GM19395 (cell line): ENCODE measurements around the gene CALML4.
"Not testable (repeated sequence)": the region's sequence is repeated elsewhere in the genome, so short reads cannot be mapped to it uniquely, and the experiment has no call there.

Experiments used
- ATAC-seq: cut with Tn5 transposase; IDR thresholded peaks from one replicate; pipeline ENCODE4 v1.9.1; 2021; ENCODE audit warnings: mild to moderate bottlenecking, moderate library complexity; ENCODE audit not compliant: unreplicated experiment

Gene CALML4

GRCh38 chr15:68225442-68225841 lies 20.3 kb upstream of the CALML4 start:
- not testable (repeated sequence) for ATAC-seq

GRCh38 chr15:68224546-68225250 lies 19.6 kb upstream of the CALML4 start:
- no peak for ATAC-seq

GRCh38 chr15:68224108-68224507 lies 19.0 kb upstream of the CALML4 start:
- no peak for ATAC-seq

DNA sequence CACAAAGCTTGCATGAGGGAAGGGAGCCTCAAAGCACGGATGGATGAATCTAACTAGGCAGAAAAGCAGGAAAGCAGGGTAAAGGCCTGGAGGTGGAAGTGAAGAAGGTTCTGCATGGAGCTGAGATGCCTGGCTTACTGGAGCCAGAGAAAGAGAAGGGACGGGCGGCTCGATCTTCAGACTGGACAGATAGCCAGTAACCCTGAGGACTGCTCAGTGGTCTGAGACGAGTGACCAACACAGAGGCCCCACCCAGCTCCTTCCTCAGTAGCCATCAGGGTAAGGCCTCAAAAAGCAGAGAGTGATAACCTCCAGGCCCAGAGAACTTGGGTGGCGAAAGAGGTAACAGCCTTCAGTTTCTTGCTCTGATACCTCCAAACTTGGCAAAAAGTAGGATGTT lies 18.0 kb upstream of the CALML4 start:
- ATAC-seq = no peak

GRCh38 chr15:68222432-68222743 lies 17.3 kb upstream of the CALML4 start:
- ATAC-seq = not testable (repeated sequence)

DNA sequence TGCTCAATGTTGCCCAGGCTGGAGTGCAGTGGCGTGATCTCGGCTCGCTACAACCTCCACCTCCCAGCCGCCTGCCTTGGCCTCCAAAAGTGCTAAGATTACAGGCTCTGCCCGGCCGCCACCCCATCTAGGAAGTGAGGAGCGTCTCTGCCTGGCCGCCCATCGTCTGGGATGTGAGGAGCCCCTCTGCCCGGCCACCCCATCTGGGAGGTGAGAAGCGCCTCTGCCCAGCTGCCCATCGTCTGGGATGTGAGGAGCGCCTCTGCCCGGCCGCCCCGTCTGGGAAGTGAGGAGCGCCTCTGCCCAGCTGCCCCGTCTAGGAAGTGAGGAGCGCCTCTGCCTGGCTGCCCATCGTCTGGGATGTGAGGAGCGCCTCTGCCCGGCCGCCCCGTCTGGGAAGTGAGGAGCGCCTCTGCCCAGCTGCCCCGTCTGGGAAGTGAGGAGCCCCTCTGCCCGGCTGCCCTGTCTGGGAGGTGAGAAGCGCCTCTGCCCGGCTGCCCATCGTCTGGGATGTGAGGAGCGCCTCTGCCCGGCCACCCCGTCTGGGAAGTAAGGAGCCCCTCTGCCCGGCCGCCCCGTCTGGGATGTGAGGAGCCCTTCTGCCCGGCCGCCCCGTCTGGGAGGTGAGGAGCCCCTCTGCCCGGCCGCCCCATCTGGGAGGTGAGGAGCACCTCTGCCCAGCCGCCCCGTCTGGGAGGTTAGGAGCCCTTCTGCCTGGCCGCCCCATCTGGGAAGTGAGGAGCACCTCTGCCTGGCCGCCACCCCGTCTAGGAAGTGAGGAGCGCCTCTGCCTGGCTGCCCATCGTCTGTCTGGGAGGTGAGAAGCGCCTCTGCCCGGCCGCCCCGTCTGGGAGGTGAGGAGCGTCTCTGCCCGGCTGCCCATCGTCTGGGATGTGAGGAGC lies 16.6 kb upstream of the CALML4 start:
- ATAC-seq = not testable (repeated sequence)

- ATAC-seq = no peak
These were observed 15.8 kb upstream of the CALML4 start for GRCh38 chr15:68220967-68221366.

GRCh38 chr15:68220489-68220888 lies 15.4 kb upstream of the CALML4 start:
- no peak for ATAC-seq

GRCh38 chr15:68218847-68219798 lies 14.0 kb upstream of the CALML4 start:
- ATAC-seq = no peak

- ATAC-seq = no peak
These were observed 13.2 kb upstream of the CALML4 start for GRCh38 chr15:68218331-68218730.

GRCh38 chr15:68217341-68217740 lies 12.2 kb upstream of the CALML4 start:
- ATAC-seq = no peak

- no peak for ATAC-seq
These were observed 9.7 kb upstream of the CALML4 start for GRCh38 chr15:68214838-68215254.

DNA sequence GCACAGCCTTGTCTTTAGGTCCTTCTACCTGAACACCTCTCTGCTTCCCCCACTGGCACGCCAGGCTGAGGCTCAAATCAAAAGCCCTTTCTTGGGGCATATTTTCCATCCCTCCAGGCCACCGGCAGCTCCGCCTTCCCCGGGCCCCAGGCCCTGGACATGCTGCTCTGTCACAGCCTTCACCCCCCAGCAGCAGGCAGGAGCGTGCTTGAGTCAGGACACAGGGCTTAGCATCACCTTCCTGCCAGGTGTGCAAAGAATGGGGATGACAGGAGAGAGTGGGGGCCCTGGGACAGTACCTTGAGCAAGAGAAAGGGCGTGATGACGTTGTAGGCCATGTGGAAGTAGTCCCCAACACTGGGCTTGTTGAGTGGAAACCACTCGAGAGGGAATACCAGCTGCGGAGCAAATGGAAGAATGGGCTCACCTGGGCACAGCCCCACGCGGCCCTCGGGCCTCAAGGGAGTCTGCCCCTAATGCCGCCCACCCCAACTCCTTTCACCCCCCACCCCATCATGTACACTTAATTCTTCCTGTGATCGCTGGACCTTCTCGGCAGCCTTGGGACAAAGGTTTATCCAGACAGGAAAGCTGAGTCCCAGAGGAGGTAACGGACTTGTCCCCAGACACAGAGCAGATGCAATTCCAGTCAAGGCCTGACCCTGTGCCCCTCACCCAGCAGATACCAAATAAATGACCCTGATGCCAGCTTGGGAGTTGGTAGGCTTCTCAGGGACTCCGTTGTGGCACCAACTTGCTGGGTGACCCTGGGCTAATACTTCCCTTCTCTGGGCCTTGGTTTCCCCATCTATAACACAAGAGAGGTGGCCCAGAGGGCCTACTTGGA lies 9.1 kb upstream of the CALML4 start:
- no peak for ATAC-seq

DNA sequence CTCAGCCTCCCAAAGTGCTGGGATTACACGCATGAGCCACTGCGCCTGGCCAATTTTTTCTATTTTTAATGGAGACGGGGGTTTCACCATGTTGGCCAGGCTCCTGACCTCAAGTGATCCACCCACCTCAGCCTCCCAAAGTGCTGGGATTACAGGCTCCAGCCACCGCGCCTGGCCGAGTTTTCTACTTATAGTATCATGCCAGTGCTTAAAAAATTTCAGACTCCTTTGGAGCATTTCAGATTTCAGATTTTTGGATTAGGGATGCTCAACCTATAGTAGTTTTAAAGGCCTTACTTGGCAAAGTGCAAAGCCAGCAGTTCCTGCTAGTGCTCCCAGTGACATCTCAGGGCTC lies 8.3 kb upstream of the CALML4 start:
- ATAC-seq = not testable (repeated sequence)

DNA sequence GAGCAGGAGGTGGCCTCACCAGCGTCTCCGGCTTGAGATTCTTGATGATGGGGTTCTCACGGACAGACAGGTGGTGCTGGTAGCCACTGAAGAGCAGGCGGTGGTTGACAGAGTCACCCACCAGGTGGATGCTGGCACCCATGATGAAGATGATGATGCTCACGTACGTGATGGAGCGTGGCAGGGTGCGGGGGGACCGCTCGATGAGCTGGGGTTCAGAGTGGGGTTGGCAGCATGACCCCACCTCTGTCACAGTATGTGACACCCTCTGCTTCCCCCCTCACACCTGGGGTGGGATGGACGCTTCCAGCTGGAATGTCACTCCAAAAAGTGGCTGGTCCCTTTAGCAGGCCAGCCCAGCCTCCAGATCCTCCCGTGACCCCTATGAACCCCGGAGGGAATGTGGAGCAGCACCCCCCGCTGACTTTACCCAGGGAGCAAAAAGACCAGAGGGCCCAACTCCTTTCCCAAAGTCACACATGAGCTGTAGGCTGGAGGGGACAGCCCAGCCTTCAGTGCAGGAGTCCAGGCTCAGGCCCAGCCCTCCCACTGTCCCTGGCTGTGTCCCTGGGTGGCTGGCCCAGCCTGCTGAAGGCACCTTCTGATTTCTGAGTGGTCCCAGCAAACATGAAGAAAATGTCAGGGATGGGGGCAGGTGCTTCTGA lies 6.7 kb upstream of the CALML4 start:
- no peak for ATAC-seq

DNA sequence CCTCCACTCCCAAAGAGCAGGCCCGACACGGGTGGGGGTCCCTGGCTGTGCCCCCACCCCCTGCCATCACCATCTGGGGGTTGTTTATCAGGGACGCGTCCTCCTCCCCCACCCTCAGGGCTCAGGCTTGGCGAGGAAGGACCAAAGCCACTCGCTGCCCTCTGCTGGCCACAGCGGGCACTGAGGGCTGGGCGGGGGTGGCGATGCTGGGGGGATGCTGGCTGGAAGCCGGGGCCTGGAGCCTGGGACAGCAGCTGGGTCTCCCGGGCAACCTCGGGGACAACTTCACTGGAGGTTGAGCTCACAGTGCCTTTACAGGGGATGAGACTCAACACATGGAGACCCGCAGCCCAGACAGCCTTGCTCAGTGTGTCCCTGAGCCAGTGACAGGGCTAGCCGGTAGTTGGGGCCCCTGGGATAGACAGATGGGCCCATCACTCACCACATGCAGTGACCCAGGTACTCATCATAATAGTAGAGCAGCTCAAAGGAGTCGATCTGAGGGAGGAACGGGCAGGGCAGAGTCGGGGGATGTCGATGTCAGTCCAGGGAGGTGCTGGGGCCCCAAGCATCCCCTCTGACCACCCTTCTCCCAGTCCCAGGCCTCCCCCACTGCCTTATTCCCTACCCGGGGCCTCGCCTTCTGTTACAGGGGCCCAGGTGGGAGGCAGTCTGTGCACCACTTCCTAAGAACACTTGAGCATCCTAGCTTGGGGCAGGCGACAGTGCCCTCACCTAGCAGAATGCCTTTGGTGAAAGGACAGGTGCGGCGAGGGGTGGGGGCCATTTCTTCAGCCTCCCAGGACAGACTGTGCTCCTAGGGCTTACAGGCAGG lies 5.9 kb upstream of the CALML4 start:
- ATAC-seq = no peak

GRCh38 chr15:68210409-68210756 lies 5.3 kb upstream of the CALML4 start:
- ATAC-seq = no peak

GRCh38 chr15:68209735-68210408 lies 4.7 kb upstream of the CALML4 start:
- no peak for ATAC-seq
